CD4-positive, alpha-beta T cell treated with Interferon gamma for 1 hour (primary cell): Measurements from ENCODE around the gene SPART.
A peak's percentile ranks its signal among the peaks of the same experiment; 100 is the strongest.

Experiments used
- DNase-seq: peaks from one replicate; pipeline ENCODE4 v3.0.0-alpha.2; 2020

The SPART gene, protein sequence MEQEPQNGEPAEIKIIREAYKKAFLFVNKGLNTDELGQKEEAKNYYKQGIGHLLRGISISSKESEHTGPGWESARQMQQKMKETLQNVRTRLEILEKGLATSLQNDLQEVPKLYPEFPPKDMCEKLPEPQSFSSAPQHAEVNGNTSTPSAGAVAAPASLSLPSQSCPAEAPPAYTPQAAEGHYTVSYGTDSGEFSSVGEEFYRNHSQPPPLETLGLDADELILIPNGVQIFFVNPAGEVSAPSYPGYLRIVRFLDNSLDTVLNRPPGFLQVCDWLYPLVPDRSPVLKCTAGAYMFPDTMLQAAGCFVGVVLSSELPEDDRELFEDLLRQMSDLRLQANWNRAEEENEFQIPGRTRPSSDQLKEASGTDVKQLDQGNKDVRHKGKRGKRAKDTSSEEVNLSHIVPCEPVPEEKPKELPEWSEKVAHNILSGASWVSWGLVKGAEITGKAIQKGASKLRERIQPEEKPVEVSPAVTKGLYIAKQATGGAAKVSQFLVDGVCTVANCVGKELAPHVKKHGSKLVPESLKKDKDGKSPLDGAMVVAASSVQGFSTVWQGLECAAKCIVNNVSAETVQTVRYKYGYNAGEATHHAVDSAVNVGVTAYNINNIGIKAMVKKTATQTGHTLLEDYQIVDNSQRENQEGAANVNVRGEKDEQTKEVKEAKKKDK

DNA sequence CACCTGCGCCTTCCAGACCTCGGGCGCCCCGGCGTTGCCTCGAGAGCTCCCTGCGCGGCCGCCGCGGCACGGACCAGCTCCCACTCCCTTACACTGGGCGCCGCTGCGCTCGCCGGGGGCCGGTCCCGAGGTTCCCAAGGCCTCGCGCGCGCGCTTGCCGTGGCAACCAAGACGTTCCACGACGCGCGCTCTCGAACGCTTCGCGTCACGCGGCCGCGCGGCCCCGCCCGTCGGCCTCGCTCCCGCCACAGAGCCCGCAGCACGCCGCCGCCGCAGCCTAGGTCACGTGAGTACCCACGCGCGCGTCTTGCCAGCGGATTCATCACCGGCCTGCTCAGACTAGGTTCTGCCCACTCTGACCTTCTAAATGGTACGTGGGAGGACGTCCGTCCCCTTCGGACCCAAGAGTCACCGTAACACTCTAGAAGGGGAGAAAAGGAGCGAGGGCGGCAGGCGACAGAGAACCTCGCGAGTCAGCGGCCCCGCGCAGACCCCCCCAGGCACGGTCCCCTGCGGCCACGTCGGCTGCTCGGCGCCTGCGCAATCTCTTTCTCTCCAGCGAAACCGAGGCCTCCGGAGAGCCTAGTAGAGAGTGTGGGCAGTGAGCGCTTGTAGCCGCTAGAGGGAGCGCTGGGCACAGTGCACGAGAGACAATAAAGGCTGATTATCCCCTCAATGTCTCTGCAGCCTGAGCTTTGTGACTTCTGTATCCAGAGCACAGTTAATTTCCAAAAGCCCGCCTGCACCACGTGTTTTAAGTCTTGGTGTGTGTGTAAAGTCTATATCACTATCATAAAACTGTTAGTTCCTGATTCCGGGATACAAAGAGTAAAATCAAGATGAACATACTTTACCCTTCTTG, at the start of gene SPART:
Gene SPART (minus strand): TSS at position 173 of the 862 bp plus-strand sequence. CDS start 10,564 bp downstream, outside the sequence.
- peak; percentile 89 for DNase-seq

DNA sequence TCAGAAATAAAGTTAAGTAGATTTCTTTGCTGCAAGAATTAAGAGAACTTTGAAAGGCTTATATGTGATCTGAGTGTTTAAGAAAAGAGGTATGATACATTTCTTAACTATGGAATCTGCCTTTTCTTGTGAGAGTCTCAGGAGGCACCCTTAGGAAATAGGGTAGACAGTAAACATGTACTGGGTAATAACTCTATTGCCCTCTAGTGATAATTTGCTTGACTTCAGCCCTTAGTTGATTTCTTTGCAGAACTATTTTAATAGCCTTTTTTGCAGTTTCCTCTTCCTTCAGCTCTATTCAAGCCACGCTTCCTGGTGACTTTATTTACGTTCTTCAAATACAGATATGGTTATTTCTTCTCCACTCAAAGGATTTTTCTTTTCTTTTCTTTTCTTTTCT, 49.1 kb upstream of the SPART start:
- no peak for DNase-seq

DNA sequence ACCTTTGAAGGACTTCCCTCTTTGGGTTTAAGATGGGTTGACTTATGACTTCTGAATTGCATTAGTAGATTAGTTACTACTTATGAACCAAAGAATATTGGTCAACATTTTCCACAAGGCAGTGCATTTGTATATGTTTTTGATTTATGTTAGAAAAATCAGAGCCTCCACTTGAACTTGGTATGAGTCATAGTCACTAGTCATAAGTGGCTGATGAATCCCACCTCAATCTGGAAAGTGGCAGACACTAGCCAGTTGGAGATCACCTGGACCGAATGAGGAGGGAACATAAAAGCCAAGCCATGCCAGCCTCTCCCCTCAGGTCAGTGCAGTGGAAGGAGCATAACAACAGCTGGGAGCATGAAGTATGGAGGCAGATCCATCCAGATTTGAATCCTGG, 39.3 kb upstream of the SPART start:
- DNase-seq = no peak

DNA sequence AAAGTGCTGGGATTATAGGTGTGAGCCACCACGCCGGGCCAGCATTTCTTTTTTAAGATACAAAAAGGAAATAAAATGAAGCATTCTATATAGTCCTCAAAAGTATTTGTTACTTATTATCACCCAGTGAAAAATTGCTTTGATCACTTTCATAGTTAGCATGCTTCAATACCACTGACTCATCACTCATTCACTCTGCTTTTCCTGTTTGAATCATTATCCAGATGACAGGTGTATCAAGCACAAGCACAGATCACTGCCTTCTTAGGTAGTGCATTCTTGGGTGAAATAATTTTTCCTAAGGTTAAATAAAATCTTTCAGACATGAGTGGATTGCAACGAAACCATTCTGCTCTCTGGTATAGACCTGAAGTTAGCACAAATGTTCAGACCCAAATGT, 35.8 kb upstream of the SPART start:
- no peak for DNase-seq

DNA sequence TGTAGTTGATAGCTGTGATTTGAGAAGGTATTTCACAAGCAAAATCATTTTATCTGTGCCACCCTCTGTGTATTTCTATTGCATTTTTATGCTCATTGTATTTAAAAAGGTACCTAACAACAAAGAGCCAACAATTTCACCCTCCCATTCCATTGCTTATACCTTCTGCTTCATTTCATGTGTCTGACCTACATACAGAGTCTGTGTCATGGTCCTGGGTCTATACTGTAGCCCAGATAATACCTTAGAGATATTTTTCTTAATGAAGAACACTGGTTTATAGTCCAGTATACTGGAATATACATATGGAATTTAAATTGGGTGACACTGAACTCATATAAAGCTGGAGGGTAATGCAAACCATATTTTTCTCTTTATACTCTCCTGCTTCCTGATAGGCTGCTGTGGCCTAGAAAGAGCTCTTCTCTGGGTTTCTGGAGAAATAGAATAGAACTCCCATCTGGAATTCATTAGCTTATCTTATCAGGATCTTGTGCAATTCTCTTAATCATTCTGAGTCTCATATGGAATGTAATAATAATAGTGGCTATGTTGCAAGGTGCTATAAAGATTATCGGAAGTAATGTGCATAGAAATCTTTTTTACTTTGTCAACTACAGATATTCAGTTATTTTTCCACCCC, 31.8 kb upstream of the SPART start:
- no peak for DNase-seq

DNA sequence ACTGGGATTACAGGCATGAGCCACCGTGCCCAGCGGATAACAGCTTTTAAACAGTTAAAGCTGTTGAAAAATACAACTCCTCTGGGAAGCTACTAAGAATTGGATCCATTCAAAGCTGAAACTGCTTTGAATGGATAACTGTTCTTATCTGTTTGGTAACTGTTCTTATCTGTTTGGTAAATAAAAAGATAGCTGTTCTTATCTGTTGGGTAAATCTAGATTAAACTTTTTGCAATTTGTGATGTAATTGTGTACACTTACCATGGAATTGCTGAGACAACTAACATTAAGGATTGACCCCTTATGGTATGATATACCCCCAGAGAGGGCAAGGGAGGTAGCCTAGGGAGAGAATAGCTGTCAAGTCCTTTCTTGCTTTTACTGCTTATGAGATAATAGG, 27.9 kb upstream of the SPART start:
- no peak for DNase-seq

DNA sequence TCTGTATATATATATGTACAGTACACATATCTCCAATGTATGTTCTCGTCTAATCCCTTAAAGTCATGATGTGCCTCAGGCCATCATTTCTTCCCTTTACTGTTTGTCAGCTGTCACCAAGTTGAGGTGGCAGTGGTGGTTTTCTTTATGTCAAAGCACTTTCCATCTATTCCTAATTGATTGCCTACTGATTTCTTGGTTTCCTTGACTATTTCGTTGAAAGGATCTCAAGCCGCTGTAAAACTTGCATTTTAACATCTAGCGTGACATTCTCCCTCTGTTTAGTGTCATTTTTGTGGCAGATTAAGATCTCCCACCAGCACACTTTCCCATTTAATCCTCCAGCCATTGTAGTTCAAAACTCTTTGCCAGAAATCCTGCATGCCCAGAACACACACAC, 25.0 kb upstream of the SPART start:
- no peak for DNase-seq

DNA sequence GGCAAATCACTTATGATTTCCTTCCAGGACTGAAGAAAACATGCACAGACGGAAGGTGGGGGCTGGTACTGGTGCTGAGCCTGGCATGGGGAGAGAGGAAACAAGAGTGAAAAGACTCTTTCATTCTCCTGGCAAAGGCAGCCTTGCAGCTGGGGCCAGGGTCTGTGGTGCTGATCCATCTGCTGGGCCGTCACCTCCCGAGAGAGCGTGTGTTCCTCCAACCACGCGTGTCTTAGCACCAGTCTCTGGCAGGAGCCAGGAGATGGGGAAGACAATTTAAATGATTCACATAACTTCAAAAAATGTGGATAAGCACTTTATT, 23.9 kb upstream of the SPART start:
- DNase-seq = no peak

DNA sequence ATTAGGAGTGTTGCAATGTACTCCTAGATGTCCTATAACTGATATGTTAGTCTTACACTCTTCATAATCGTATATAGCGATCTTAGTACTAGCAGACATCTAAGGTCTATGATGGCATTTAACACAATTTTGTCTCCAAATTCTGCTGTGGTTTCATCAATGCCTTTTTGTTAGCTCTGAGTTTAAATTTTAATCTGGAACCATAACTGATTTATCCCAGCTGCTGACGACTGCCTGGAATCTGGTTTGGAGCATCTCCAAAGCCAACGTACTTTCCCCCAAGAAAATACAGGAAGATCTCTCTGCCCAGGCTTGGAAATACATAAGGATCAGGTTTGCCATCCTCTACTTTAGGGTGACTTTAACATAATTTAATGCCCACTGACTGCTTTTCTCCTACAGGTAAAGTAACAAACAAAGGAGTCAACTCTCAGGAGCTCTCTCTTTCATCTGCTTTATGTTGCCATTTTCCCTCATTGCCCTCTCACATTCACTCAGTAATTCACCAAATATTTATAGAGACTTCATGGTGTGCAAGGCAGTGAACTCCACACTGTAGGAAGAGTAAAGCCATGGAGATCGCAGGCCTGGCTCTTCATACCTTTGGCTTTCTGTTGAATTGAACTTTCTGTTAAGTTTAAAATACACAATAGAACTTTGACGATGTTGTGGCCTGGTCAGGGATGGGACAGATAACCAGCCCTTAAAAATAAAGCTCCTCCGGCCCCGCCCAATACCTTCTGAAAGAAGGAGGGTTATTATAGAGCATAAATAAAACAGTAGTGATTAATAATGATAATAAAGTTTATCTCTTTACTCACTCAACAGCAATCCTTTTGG, 23.3 kb upstream of the SPART start:
- no peak for DNase-seq

DNA sequence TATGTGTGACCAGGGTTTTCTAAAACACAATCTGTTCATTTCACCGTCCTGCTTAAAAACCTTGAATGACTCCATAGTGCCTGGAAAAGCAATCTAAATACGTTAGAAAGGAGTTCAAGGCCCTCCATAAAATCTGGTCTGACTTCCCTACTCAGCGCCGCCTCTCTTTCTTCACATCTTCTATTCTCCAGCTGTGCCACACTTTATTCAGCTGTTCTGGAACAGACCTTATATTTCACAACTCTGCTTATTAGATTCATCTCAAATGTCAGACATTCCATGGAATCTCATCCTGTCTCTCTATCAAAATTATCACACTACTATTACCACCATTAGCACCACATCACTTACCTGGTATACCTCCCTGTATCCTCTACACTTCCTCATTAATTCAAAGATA, 19.8 kb upstream of the SPART start:
- no peak for DNase-seq

DNA sequence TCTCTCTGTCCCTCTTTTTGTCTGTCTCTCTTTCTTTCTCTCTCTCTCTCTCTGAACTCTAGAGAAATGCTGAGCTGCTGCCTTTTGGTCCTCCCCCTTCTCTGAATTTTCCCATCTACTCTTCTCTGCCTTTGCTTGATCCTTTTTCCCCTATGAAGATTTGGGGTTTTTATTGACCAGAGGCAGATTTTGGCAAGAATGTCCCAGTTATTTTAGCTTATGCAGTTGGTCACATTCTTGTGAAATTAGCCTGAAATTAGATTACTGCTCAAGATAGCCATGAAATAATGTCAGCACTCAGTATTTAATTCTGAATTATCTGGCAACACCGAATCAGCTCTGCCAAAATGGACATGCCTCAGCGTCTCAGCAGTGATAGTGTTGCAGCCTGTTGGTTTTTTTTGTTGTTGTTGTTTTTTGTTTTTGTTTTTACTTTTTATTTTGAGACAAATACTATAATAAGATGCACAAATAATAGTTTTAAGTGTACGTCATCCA, 17.2 kb upstream of the SPART start:
- no peak for DNase-seq

DNA sequence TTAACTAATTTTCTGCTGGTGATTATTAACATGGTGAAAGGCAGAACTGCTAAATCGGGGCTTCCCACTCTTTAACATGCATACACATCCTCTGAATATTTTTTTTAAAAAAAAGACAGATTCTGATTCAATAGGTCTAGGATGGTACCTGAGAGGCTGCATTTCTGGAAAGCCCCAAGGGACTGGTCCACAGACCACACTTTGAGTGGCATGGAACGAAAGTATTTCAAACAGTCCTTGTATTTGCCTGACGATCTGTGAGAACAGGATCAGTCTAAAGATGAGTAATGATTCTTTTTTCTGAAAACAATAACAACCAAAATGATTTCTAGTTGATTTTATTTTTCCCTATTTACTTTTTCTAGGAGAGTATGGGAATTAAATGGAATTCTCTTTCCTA, 16.7 kb upstream of the SPART start:
- no peak for DNase-seq

DNA sequence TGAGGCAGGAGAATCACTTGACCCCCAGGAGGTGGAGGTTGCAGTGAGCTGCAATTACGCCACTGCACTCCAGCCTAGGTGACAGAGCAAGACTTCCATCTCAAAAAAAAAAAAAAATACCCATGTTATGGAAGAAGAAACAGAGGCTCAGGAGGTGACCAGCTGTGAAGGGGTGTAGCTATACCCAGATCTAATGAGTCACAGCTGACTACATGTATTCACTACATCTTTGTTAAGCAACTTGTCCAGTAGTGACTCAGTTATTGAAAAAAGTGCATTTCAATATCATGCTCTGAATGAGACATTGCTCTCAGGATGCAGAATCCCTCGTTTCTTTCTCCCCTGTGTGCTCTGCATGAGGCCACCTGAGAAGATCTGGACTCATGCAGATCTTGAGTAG, 16.1 kb upstream of the SPART start:
- no peak for DNase-seq

DNA sequence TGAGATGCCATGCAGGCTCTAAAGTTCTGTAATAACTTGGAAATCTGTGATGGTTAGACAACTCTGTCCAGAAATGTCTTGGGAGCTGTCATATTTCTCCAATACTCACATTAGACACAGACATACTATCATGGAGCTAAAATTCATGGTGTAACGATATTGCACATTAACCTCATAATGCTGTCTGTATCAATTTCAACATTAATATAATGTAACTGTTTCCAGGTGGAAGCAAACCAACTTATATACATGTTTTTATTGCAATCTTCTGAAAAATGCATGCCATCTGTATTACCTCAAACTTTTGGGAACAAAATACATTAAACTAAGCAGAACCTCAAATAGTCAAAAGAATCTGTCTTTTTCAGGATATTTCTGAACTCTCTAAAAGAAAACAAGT, 14.7 kb upstream of the SPART start:
- DNase-seq = no peak

DNA sequence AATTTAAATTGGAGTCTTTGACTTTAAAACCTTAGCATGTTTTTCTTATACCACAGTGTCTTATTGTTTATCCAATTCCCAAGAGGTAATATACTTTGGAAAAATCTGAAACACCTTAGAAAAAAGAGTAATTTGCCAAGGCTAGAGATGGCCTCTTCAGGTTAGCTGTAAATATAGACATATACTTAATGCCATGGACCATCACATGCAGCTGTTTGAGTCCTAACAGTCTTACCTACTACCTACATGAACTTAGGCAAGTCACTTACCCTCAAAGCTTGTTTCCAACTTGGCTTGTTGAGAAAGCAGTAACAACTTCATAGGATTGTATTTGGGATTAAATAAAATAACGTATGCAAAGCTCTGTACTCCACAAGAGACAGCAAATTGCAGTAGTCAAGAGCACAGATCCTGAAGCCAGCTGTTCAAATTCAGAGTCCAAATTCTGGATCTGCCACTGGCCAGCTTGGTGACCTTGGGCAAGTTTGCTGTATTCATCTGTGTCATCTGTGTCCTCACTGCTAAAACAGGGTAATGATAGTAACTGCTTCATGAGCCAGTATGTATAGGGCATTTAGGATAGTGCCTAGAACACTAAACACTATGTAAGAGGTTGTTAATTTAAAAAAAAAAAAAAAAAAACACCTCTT, 13.2 kb upstream of the SPART start:
- DNase-seq = no peak

DNA sequence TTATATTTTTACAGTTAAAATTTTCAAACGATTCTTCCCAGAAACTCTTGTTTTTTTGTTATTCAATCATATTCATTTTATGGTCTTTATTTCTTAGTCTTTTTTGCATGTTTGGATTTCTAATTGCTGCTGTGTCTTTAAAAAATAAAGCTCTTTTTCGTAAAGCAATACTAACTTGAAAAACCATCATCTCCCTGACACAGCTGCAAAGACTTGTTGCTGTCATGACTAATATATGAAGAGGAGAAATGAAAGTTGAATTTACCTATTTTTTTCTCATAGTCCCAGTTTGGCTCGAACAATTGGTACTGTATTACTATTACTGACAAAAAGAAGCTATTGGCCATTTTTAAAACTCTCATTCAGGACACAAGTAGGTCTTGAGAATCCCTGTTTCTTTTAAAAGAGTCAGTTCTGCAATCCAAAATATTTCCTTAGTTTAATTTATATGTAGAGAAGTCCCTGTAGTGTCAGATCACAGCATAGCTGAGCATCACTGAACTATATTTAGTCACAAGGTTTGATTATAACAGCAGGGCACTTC, 12.1 kb upstream of the SPART start:
- DNase-seq = no peak

DNA sequence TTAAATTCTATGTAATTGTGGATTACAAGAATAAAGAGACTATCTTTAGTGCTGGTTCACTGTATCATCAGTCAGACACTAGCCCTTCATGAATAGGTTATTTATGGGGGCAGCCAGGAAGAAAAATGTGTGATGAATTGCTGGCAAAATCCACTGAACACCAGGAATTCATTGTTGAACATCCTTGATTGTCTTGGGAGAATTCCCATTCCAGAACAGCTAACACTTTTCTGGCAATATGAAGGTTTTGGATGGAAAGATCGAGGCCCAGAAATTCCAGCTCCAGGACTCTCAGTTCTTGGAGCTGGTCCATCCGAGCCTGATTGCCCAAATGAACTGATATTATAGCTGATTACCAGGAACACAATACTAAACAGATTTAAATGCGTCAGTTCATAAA, 11.5 kb upstream of the SPART start:
- DNase-seq = no peak

DNA sequence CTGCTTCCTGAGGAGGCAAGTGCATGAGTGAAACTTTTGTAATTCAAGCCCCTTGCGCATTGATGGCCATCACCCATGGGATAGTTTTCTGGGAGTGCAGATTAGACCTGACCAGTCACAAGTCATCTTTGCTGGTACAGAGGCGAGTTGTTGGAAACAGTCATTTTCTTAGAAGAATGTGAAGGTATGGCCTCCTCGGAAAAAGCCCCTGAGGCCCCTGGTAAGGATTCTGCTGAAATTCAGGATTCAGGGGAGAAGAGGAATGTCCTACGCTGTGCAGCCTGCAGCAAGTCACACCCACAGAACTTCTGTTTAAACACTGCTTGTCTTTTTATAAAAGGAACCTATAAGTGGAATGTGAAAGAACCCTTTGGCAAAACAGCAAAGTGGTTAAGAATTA, 11.0 kb upstream of the SPART start:
- no peak for DNase-seq

DNA sequence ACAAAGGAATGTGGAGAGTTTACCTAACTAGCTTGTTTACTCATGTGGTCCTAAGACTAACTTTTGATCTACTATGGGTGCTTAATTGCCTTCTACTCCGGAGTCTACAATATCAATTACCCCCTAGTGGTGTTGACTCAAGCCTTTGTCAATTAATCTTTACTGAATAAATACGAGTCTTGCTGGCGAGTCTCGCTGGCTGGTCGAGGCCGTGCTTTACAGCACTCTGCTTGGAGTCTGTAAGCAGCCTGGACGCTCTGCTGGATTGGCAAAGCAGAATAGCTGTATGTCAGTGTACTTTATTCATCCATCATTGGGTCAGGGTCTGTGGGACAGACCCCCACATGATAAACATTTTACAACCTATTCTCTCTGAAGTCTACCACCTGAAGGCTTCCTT, 9.9 kb upstream of the SPART start:
- no peak for DNase-seq

DNA sequence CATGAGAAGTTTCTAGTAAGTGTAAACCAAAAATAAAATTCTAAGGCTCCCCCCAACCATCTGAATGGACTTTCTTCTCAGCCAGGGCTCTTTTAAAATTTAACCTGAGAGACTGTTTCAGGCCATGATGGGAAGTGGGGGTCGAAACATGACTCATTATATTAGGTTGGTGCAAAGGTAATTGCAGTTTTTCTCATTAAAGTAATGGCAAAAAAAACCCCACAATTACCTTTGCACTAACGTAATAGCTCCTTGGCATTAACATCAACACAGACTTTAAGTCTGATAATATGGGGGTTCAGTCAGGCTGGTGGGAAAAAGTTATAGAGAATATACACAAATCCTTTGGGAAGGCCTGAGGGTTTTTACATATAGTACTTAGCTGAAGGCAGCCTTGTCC, 9.4 kb upstream of the SPART start:
- DNase-seq = no peak
